ENCODE results near the gene TAP2.

DNA sequence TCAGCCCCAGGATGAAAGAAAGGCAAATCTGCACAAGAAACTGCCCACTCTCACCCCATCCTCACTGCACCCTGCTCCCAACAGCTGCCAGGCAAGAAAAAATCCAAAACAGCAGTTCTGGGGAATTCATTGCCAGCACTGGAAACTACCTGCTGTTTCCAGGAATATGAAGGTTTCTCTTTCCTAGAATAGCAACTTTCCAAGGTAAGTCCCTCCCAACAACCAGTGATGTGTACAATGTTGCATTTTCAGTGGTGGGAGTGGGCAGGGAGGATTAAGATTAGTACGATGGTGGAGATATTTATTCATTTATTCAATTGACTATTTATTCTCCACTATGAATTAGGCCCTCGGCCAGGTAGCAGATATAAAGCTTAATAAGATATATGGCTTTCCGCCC lies 11.5 kb downstream of the TAP2 start:
- no peak for TF ChIP-seq POLR2AphosphoS5 (IDR thresholded peaks at IDR 0.05; ENCODE audit: low read depth, low read length)
- no peak for TF ChIP-seq POLR2A (IDR thresholded peaks at IDR 0.05; ENCODE audit: low read depth, low read length)
- no peak for TF ChIP-seq TAF1 (IDR thresholded peaks at IDR 0.05; ENCODE audit: borderline replicate concordance, low read depth, low read length)

Measured in GM12892 (cell line).